Caco-2 (cell line): ENCODE measurements around the gene SPRED2. TPM values are rescaled to one million over a fixed set of nuclear protein-coding genes. Genes with fewer than 3 reads are reported as not detected.
A peak's percentile ranks its signal among the peaks of the same experiment; 100 is the strongest.

Source experiments
- BruUV-seq: library from RNA; stranded (reverse); fragments of 400-500 nt; replicated peaks from 2 replicates; lab custom pipeline; 2021; lab: Mats Ljungman, UMichigan
- CTCF ChIA-PET: fragments of 300-600 bp; sonication (Branson Sonifier 250); formaldehyde crosslinking; loops from one replicate; lab custom pipeline; 2022; ENCODE audit warnings: antibody characterized with exemption; lab: Charles Lee
- POLR2A ChIA-PET: fragments of 300-600 bp; sonication (Branson Sonifier 250); formaldehyde crosslinking; loops from one replicate; lab custom pipeline; 2022; ENCODE audit warnings: antibody characterized with exemption; lab: Charles Lee
- DNase-seq, 2 experiments: peaks; one replicate each; pipeline versions ENCODE4 v3.0.0 to v3.0.0-alpha.2; 2020 to 2022
- H3K27me3 ChIP-seq: replicated peaks from 2 replicates; pipeline ENCODE4 v1.6.0; 2011; ENCODE audit warnings: low read length; ENCODE audit not compliant: control insufficient read depth, insufficient read depth
- H3K36me3 ChIP-seq: 2 replicates; pipeline ENCODE4 v1.5.1; 2011; ENCODE audit warnings: low read length; ENCODE audit not compliant: control insufficient read depth, insufficient read depth
- H3K4me1 ChIP-seq: fragments of 250-450 bp; sonication (Bioruptor Pico); 2 replicates; pipeline ENCODE4 v1.5.1; 2020; ENCODE audit warnings: mild to moderate bottlenecking
- H3K4me3 ChIP-seq: 2 replicates; pipeline ENCODE4 v1.5.1; 2011; ENCODE audit warnings: low read depth, mild to moderate bottlenecking, control low read depth, low read length
- H3K9me3 ChIP-seq: fragments of 250-450 bp; sonication (Bioruptor Pico); 2 replicates; pipeline ENCODE4 v1.5.1; 2020; ENCODE audit warnings: mild to moderate bottlenecking, moderate library complexity
- H3K27ac Mint-ChIP-seq: one replicate; pipeline ENCODE4 v1.8.0; 2022; ENCODE audit warnings: mixed read lengths; ENCODE audit not compliant: unreplicated experiment
- H3K27me3 Mint-ChIP-seq: one replicate; pipeline ENCODE4 v1.8.0; 2022; ENCODE audit warnings: mixed read lengths; ENCODE audit not compliant: insufficient read depth, unreplicated experiment
- H3K36me3 Mint-ChIP-seq: one replicate; pipeline ENCODE4 v1.8.0; 2022; ENCODE audit warnings: mild to moderate bottlenecking, mixed read lengths; ENCODE audit not compliant: insufficient read depth, unreplicated experiment
- H3K4me1 Mint-ChIP-seq: one replicate; pipeline ENCODE4 v1.8.0; 2022; ENCODE audit warnings: low read depth, mixed read lengths; ENCODE audit not compliant: unreplicated experiment
- H3K4me3 Mint-ChIP-seq: one replicate; pipeline ENCODE4 v1.8.0; 2022; ENCODE audit warnings: mild to moderate bottlenecking, moderate library complexity, mixed read lengths; ENCODE audit not compliant: unreplicated experiment
- H3K9me3 Mint-ChIP-seq: one replicate; pipeline ENCODE4 v1.8.0; 2022; ENCODE audit warnings: mixed read lengths; ENCODE audit not compliant: unreplicated experiment
- CTCF ChIP-seq, 2 experiments: fragments of 200-600 bp in 1 of 2; IDR thresholded peaks; 1 replicate in 1 of 2; 2 replicates in 1 of 2; pipeline versions ENCODE4 v1.5.1 to v1.8.0; 2011 to 2022; ENCODE audit warnings: antibody characterized with exemption in 1 of 2, control low read depth in 1 of 2, inconsistent platforms in 1 of 2, low read depth in 1 of 2, low read length in 1 of 2, mild to moderate bottlenecking in 1 of 2, moderate library complexity in 1 of 2; ENCODE audit not compliant: insufficient read depth in 1 of 2, severe bottlenecking in 1 of 2, unreplicated experiment in 1 of 2
- intact Hi-C: fragments of 100-400 bp; cut with micrococcal nuclease; formaldehyde crosslinking; loops from one replicate; pipeline ENCODE4 v1.10.0; 2022; ENCODE audit not compliant: unreplicated experiment
- total RNA-seq: library from RNA; stranded (reverse); gene quantifications from 2 replicates; pipeline ENCODE4 v1.2.3, GENCODE V29; 2022

Gene SPRED2
- total RNA-seq, 1 experiment from 2014 or later, result 49.9 TPM

- Histone ChIP-seq H3K27me3 (no peaks in the 10 kb centered on the region), H3K4me1 (peaks cover 14% of the 10 kb centered on the region), H3K9me3 (no peaks in the 10 kb centered on the region), H3K36me3 (peaks cover 7% of the 10 kb centered on the region), H3K4me3 (no peak overlapping the region)
- ChIA-PET POLR2A (interaction anchor here (0.6 kb wide), 1 partner anchor 119 kb away, joined by 3 read pairs; the partner anchor contains the start of gene SPRED2), CTCF (no interaction called here)
- Mint-ChIP-seq H3K4me3 (no peak overlapping the region), H3K4me1 (peaks cover 21% of the 10 kb centered on the region), H3K36me3 (peaks cover 70% of the 10 kb centered on the region), H3K27ac (no peak overlapping the region), H3K27me3 (no peaks in the 10 kb centered on the region), H3K9me3 (no peaks in the 10 kb centered on the region)
- DNase-seq, result no peak
- no peak for TF ChIP-seq CTCF (IDR thresholded peaks at IDR 0.05; ENCODE audit: insufficient read depth in 1 of 2, low read depth in 1 of 2, low read length in 1 of 2, severe bottlenecking in 1 of 2, unreplicated experiment in 1 of 2)
- intact Hi-C loops, result no loop called here
- BruUV-seq, result no TSS peak
Observed at GRCh38 chr2:65313126-65313953, 119.1 kb downstream of the SPRED2 start.

DNA sequence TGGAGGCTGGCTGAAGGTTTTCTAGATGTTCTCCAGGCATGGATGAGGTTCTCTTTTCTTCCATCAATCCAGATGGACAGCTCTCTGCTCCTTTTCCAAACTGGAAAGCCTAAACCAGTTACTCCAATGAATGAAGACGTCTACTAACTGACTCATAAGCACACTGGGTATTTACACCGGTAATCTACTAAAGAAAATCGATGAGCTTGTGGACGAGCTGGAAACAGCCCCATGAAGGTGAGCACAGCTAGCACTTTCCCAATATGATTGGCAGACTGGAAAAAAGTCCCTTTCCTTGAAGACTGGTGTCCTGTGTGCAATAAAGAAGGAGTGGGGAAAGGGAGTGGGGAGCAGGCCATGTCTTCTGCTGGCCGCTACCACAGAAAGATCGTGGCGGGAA, 120.8 kb downstream of the SPRED2 start:
- Histone ChIP-seq H3K36me3 (peaks cover 5% of the 10 kb centered on the region; the same call in 1 of the 2 replicates), H3K4me1 (peaks cover 11% of the 10 kb centered on the region), H3K9me3 (no peaks in the 10 kb centered on the region), H3K4me3 (no peak overlapping the region), H3K27me3 (no peaks in the 10 kb centered on the region)
- H3K9me3 Mint-ChIP-seq, result no peaks in the 10 kb centered on the region
- no peak overlapping the region for H3K4me3 Mint-ChIP-seq
- no peak for DNase-seq
- BruUV-seq, result no TSS peak
- intact Hi-C loops, result no loop called here
- H3K27ac Mint-ChIP-seq, result peak overlapping the region; percentile 48
- ChIA-PET CTCF (no interaction called here), POLR2A (no interaction called here)
- H3K4me1 Mint-ChIP-seq, result peaks cover 23% of the 10 kb centered on the region
- H3K27me3 Mint-ChIP-seq, result no peaks in the 10 kb centered on the region
- H3K36me3 Mint-ChIP-seq, result peaks cover 69% of the 10 kb centered on the region
- no peak for TF ChIP-seq CTCF (IDR thresholded peaks at IDR 0.05; ENCODE audit: insufficient read depth in 1 of 2, low read depth in 1 of 2, low read length in 1 of 2, severe bottlenecking in 1 of 2, unreplicated experiment in 1 of 2)

GRCh38 chr2:65311049-65311448, 121.3 kb downstream of the SPRED2 start:
- Mint-ChIP-seq H3K27me3 (no peaks in the 10 kb centered on the region), H3K27ac (peak overlapping the region; percentile 48), H3K9me3 (no peaks in the 10 kb centered on the region), H3K4me3 (no peak overlapping the region), H3K4me1 (peaks cover 20% of the 10 kb centered on the region), H3K36me3 (peaks cover 63% of the 10 kb centered on the region)
- TSS peak; percentile 26 for BruUV-seq
- H3K27me3 ChIP-seq, result no peaks in the 10 kb centered on the region
- intact Hi-C loops, result no loop called here
- DNase-seq, result no peak
- H3K9me3 ChIP-seq, result no peaks in the 10 kb centered on the region
- TF ChIP-seq CTCF (IDR thresholded peaks at IDR 0.05; ENCODE audit: insufficient read depth in 1 of 2, low read depth in 1 of 2, low read length in 1 of 2, severe bottlenecking in 1 of 2, unreplicated experiment in 1 of 2), result no peak
- H3K4me1 ChIP-seq, result 0 out of 2 replicates have a peak, but pooled peaks cover 6% of the 10 kb centered on the region
- no peak overlapping the region for H3K4me3 ChIP-seq
- H3K36me3 ChIP-seq, result peaks cover 5% of the 10 kb centered on the region; the same call in 1 of the 2 replicates
- POLR2A ChIA-PET, result no interaction called here
- CTCF ChIA-PET, result no interaction called here
